HEK293T (cell line): ENCODE measurements around the gene STK4.

Experiments
- CTCF ChIA-PET: fragments of 350-600 bp; formaldehyde crosslinking; extraction: SDS; loops from one replicate; lab custom pipeline; 2021; ENCODE audit warnings: antibody characterized with exemption, inconsistent platforms; lab: Yijun Ruan, JAX
- POLR2A ChIA-PET: fragments of 350-600 bp; formaldehyde crosslinking; extraction: SDS; loops from one replicate; lab custom pipeline; 2020; ENCODE audit warnings: antibody characterized with exemption, inconsistent platforms; lab: Yijun Ruan, JAX
- DNase-seq: peaks from one replicate; pipeline ENCODE4 v3.0.0; 2012; ENCODE audit warnings: mixed read lengths; ENCODE audit errors: extremely low spot score
- ARNT ChIP-seq: fragments of 450-650 bp; IDR thresholded peaks from 2 replicates; pipeline ENCODE4 v1.6.1; 2017; ENCODE audit warnings: mild to moderate bottlenecking
- BHLHE40 ChIP-seq: fragments of 450-650 bp; IDR thresholded peaks from 2 replicates; pipeline ENCODE4 v1.6.1; 2016; ENCODE audit warnings: mild to moderate bottlenecking, moderate library complexity, borderline replicate concordance
- CTBP1 ChIP-seq: fragments of 450-650 bp; IDR thresholded peaks from 2 replicates; pipeline ENCODE4 v1.6.1; 2016; ENCODE audit warnings: borderline replicate concordance
- ELF4 ChIP-seq: fragments of 450-650 bp; IDR thresholded peaks from 2 replicates; pipeline ENCODE4 v1.6.1; 2017; ENCODE audit warnings: antibody characterized with exemption
- FOXA1 ChIP-seq: fragments of 450-650 bp; IDR thresholded peaks from 2 replicates; pipeline ENCODE4 v1.6.1; 2016; ENCODE audit warnings: mild to moderate bottlenecking
- FOXK2 ChIP-seq: fragments of 450-650 bp; IDR thresholded peaks from 2 replicates; pipeline ENCODE4 v1.6.1; 2016; ENCODE audit warnings: mild to moderate bottlenecking
- FOXM1 ChIP-seq: fragments of 450-650 bp; IDR thresholded peaks from 2 replicates; pipeline ENCODE4 v1.6.1; 2017; ENCODE audit warnings: mild to moderate bottlenecking, borderline replicate concordance
- HDGF ChIP-seq: fragments of 450-650 bp; IDR thresholded peaks from 2 replicates; pipeline ENCODE4 v1.6.1; 2017; ENCODE audit warnings: antibody characterized with exemption, borderline replicate concordance
- L3MBTL2 ChIP-seq: fragments of 450-650 bp; conservative IDR thresholded peaks from 2 replicates; pipeline ENCODE4 v1.6.1; 2016; ENCODE audit warnings: mild to moderate bottlenecking
- LEF1 ChIP-seq: fragments of 450-650 bp; IDR thresholded peaks from 2 replicates; pipeline ENCODE4 v1.6.1; 2017; ENCODE audit warnings: mild to moderate bottlenecking, borderline replicate concordance
- NFRKB ChIP-seq: fragments of 450-650 bp; IDR thresholded peaks from 2 replicates; pipeline ENCODE4 v1.6.1; 2016; ENCODE audit warnings: mild to moderate bottlenecking, moderate library complexity
- SP1 ChIP-seq: fragments of 450-650 bp; IDR thresholded peaks from 2 replicates; pipeline ENCODE4 v1.6.1; 2017
- SUZ12 ChIP-seq: fragments of 450-650 bp; IDR thresholded peaks from 2 replicates; pipeline ENCODE4 v1.6.1; 2016; ENCODE audit warnings: mild to moderate bottlenecking
- TARDBP ChIP-seq: fragments of 450-650 bp; IDR thresholded peaks from 2 replicates; pipeline ENCODE4 v1.6.1; 2016
- ZNF384 ChIP-seq: fragments of 450-650 bp; IDR thresholded peaks from 2 replicates; pipeline ENCODE4 v1.6.1; 2016
- TF ChIP-seq, protein P1 (sequence below): fragments of 450-650 bp; IDR thresholded peaks from 2 replicates; pipeline ENCODE4 v1.6.1; 2016

The STK4 gene

GRCh38 chr20:45100563-45101245 is 134.4 kb downstream of the STK4 start, which contains the start of gene KCNS1:
TSS of gene KCNS1 (minus strand) at chr20:45101127. CDS start at chr20:45099236, 1,891 bp downstream.
- DNase-seq, result no peak
- CTCF ChIA-PET, result no interaction called here
- POLR2A ChIA-PET, result interaction anchor here (1.2 kb wide), 1 partner anchor 9 kb away, joined by 3 read pairs; no protein-coding TSS in a partner anchor
- no peak for TF ChIP-seq LEF1
- TF ChIP-seq SUZ12, result no peak
- no peak for TF ChIP-seq HDGF
- TF ChIP-seq, protein P1, sequence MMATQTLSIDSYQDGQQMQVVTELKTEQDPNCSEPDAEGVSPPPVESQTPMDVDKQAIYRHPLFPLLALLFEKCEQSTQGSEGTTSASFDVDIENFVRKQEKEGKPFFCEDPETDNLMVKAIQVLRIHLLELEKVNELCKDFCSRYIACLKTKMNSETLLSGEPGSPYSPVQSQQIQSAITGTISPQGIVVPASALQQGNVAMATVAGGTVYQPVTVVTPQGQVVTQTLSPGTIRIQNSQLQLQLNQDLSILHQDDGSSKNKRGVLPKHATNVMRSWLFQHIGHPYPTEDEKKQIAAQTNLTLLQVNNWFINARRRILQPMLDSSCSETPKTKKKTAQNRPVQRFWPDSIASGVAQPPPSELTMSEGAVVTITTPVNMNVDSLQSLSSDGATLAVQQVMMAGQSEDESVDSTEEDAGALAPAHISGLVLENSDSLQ, result no peak
- no peak for TF ChIP-seq TARDBP
- no peak for TF ChIP-seq FOXK2
- no peak for TF ChIP-seq SP1
- no peak for TF ChIP-seq L3MBTL2
- no peak for TF ChIP-seq CTBP1
- no peak for TF ChIP-seq NFRKB
- TF ChIP-seq FOXM1, result no peak
- no peak for TF ChIP-seq BHLHE40
- no peak for TF ChIP-seq FOXA1
- TF ChIP-seq ARNT, result no peak
- no peak for TF ChIP-seq ELF4
- TF ChIP-seq ZNF384, result no peak

DNA sequence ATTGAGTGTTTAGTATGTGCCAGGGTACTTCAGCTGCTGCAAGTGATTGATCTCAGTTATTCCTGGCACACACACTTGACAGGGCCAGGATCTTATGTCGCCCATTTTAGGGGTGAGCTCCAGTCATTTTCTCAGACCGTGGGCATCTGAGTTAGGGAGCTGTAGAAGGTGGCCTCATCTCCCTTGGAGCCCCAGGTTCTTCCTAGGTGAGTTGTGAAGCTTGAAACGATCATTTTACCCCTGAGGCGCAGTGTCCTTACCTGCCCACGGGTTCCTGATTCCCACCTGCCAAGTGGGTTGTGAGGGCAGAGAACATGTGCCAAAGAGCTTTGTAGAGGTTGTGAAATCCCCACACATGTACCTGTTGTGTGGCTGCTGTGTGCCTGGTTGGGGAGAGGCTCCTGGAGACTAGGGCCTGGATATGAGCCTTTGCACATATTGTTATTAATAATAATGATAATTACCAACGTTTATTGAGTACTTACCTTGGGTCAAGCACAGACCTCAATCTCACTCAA is 135.1 kb downstream of the STK4 start:
- POLR2A ChIA-PET, result interaction anchor here (1.2 kb wide), 1 partner anchor 8 kb away, joined by 3 read pairs; no protein-coding TSS in a partner anchor
- DNase-seq, result no peak
- TF ChIP-seq ARNT (no peak), BHLHE40 (no peak), CTBP1 (no peak)
- CTCF ChIA-PET, result interaction anchor here (1.1 kb wide), 1 partner anchor 10 kb away, joined by 3 read pairs; no protein-coding TSS in a partner anchor

DNA sequence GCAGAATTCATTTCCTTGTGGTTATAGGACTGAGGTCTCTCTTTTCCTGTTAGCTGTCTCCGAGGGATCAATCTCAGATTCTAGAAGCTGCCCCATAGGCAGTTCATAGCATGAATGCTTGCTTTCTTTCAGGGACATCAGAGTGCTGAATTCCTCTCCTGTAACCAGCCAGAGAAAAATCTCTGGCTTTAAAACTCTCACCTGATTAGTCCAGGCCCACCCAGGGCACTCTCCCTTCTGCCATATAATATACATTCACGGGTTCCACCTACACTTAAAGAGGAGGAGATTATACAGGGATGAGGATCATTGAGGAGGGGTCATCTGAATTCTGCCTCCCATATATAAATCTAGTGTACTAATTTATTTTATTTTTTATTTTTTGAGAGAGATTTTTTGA is 136.8 kb downstream of the STK4 start:
- TF ChIP-seq HDGF, result no peak
- no peak for TF ChIP-seq SP1
- TF ChIP-seq ZNF384, result no peak
- TF ChIP-seq LEF1, result no peak
- no peak for TF ChIP-seq BHLHE40
- TF ChIP-seq L3MBTL2, result no peak
- TF ChIP-seq, protein P1, result no peak
- TF ChIP-seq TARDBP, result no peak
- TF ChIP-seq FOXA1, result no peak
- no peak for TF ChIP-seq SUZ12
- no peak for TF ChIP-seq FOXM1
- TF ChIP-seq CTBP1, result no peak
- POLR2A ChIA-PET, result no interaction called here
- no peak for DNase-seq
- CTCF ChIA-PET, result interaction anchor here (1.6 kb wide), 1 partner anchor 59 kb away, joined by 3 read pairs; no protein-coding TSS in a partner anchor

DNA sequence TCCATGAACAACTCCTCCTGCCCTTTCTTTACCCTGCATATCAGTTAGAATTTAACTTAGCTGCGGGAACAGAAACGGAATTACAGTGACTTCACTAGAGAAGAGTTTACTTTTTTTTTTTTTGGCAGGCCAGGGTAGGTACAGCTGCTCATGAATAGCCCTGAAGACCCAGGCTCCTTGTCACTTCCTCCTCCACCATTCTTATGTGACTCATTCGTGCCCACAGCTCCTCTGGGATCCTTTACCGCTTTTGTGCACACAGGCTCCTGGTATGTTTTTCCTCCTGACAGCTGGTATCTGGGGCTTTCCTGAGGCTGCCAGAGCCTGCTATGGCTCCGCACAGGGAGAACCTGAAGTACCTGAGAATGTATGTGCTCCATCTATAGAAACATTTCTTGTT is 138.5 kb downstream of the STK4 start:
- TF ChIP-seq SUZ12 (no peak), ZNF384 (no peak), L3MBTL2 (no peak), BHLHE40 (no peak), ARNT (no peak), SP1 (no peak), TARDBP (no peak), FOXK2 (no peak), FOXA1 (no peak), NFRKB (no peak), FOXM1 (no peak), CTBP1 (no peak)
- TF ChIP-seq, protein P1, result no peak
- DNase-seq, result no peak
- POLR2A ChIA-PET, result no interaction called here
- CTCF ChIA-PET, result interaction anchor here (1.0 kb wide), 1 partner anchor 61 kb away, joined by 3 read pairs; no protein-coding TSS in a partner anchor

- no peak for DNase-seq
- CTCF ChIA-PET, result interaction anchor here (1.0 to 2.4 kb wide), 2 partner anchors 9 to 61 kb away, joined by 3 to 11 read pairs; no protein-coding TSS in a partner anchor
- POLR2A ChIA-PET, result no interaction called here
- TF ChIP-seq ELF4, result no peak
Observed at GRCh38 chr20:45105317-45105716, 139.0 kb downstream of the STK4 start.

DNA sequence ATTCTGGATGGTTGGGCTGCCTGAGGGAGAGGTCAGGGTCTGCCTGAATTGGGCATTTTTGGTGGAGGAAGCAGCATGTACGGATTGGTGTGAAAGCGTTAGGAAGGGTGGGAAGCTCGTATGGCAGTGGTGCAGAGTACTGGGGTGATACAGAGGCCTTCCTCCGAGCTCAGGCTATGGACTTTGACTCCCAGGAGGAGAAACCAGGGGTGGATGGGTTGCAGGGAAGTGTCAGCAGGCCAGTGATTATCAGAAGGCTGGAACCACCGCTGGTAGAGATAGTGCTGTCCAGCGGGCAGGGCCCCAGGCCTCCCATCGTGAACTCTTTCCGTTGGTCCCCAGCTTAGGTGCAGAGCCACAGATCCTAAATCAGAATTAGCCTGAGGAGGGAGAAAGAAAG is 143.3 kb downstream of the STK4 start:
- CTCF ChIA-PET, result interaction anchor here (1.4 to 1.5 kb wide), 3 partner anchors 14 to 180 kb away, joined by 4 to 5 read pairs (median 5); no protein-coding TSS in a partner anchor
- POLR2A ChIA-PET, result interaction anchor here (1.1 kb wide), 1 partner anchor 8 kb away, joined by 3 read pairs; the partner anchor contains the start of gene KCNS1
- TF ChIP-seq HDGF, result no peak
- TF ChIP-seq SUZ12, result no peak
- TF ChIP-seq ZNF384, result no peak
- no peak for TF ChIP-seq FOXA1
- TF ChIP-seq NFRKB, result no peak
- TF ChIP-seq LEF1, result no peak
- TF ChIP-seq, protein P1, result no peak
- TF ChIP-seq FOXK2, result no peak
- no peak for TF ChIP-seq ARNT
- TF ChIP-seq SP1, result no peak
- TF ChIP-seq FOXM1, result no peak
- no peak for DNase-seq
